GM23248 (cell line): ENCODE data around the gene IDH3A. TPM values are rescaled to one million over a fixed set of nuclear protein-coding genes. Genes with fewer than 3 reads are reported as not detected.

Source experiments
- DNase-seq: peaks from one replicate; pipeline ENCODE4 v3.0.0-alpha.2; 2015
- H2AFZ ChIP-seq: fragments of 200-600 bp; sonication (generic); 2 replicates; pipeline ENCODE4 v1.6.1; 2016; ENCODE audit warnings: antibody characterized with exemption
- H3F3A ChIP-seq: fragments of 200-600 bp; sonication (generic); 2 replicates; pipeline ENCODE4 v1.6.1; 2016; ENCODE audit warnings: mild to moderate bottlenecking, antibody characterized with exemption, mixed run types; ENCODE audit not compliant: insufficient read depth
- H3K27ac ChIP-seq: fragments of 200-600 bp; sonication (generic); 2 replicates; pipeline ENCODE4 v1.5.1; 2016; ENCODE audit warnings: mild to moderate bottlenecking
- H3K27me3 ChIP-seq: fragments of 200-600 bp; sonication (generic); replicated peaks from 2 replicates; pipeline ENCODE4 v1.6.1; 2016; ENCODE audit warnings: mild to moderate bottlenecking; ENCODE audit not compliant: insufficient read depth
- H3K36me3 ChIP-seq: fragments of 200-600 bp; sonication (generic); 2 replicates; pipeline ENCODE4 v1.6.1; 2016; ENCODE audit warnings: low read depth, mild to moderate bottlenecking
- H3K4me1 ChIP-seq: fragments of 200-600 bp; sonication (generic); 2 replicates; pipeline ENCODE4 v1.6.1; 2016; ENCODE audit warnings: mild to moderate bottlenecking; ENCODE audit not compliant: insufficient read depth
- H3K4me2 ChIP-seq: fragments of 200-600 bp; sonication (generic); one replicate; pipeline ENCODE4 v1.6.1; 2016; ENCODE audit warnings: mild to moderate bottlenecking; ENCODE audit not compliant: unreplicated experiment
- H3K4me3 ChIP-seq: fragments of 200-600 bp; sonication (generic); 2 replicates; pipeline ENCODE4 v1.5.1; 2016; ENCODE audit warnings: mild to moderate bottlenecking
- H3K79me2 ChIP-seq: fragments of 200-600 bp; sonication (generic); 2 replicates; pipeline ENCODE4 v1.6.1; 2016; ENCODE audit warnings: mild to moderate bottlenecking; ENCODE audit not compliant: insufficient read depth
- H3K9ac ChIP-seq: fragments of 200-600 bp; sonication (generic); 2 replicates; pipeline ENCODE4 v1.6.1; 2016; ENCODE audit warnings: mild to moderate bottlenecking
- H3K9me2 ChIP-seq: fragments of 200-600 bp; sonication (generic); 2 replicates; pipeline ENCODE4 v1.6.1; 2016; ENCODE audit warnings: mixed run types, mild to moderate bottlenecking, moderate library complexity; ENCODE audit not compliant: insufficient read depth
- H3K9me3 ChIP-seq: fragments of 200-600 bp; sonication (generic); one replicate; pipeline ENCODE4 v1.6.1; 2017; ENCODE audit warnings: low read depth
- H4K20me1 ChIP-seq: fragments of 200-600 bp; sonication (generic); 2 replicates; pipeline ENCODE4 v1.6.0; 2016; ENCODE audit not compliant: insufficient read depth
- EZH2 ChIP-seq: fragments of 200-600 bp; sonication (generic); IDR thresholded peaks from 2 replicates; pipeline ENCODE4 v1.6.1; 2018; ENCODE audit warnings: antibody characterized with exemption, mild to moderate bottlenecking; ENCODE audit not compliant: insufficient read depth, poor library complexity, severe bottlenecking
- EZH2phosphoT487 ChIP-seq: fragments of 200-600 bp; sonication (generic); IDR thresholded peaks from 2 replicates; pipeline ENCODE4 v1.6.1; 2018; ENCODE audit warnings: antibody characterized with exemption, moderate library complexity, mild to moderate bottlenecking, low read depth; ENCODE audit not compliant: insufficient read depth
- WGBS, 2 experiments: methylation state at CpG; one replicate each; pipeline ENCODE4 v1.1.6; 2015 to 2017; ENCODE audit warnings: low lambda C conversion rate in 2 of 2, low coverage in 1 of 2; ENCODE audit errors: missing lambda C conversion rate in 2 of 2; 5-methylcytosine and 5-hydroxymethylcytosine counted together
- in situ Hi-C: fragments of 300-500 bp; cut with MboI; formaldehyde crosslinking; loops from 2 replicates; pipeline ENCODE4 v1.15.0; 2020
- polyA plus RNA-seq: library from polyadenylated mRNA; unstranded; fragments of >200 nt; fragmentation: Nextera tagmentation; extraction: Ambion mirVana; gene quantifications from 2 replicates; pipeline ENCODE4 v1.2.1, GENCODE V29; 2016
- total RNA-seq: library from RNA; depleted of rRNA; stranded (reverse); fragments of >200 nt; shearing (Covaris generic); gene quantifications from 2 replicates; pipeline ENCODE4 v1.2.3, GENCODE V29; 2014; rRNA removed

Gene IDH3A
- total and polyA plus RNA-seq, 2 experiments from 2014 or later: 47.1 to 50.3 TPM

DNA sequence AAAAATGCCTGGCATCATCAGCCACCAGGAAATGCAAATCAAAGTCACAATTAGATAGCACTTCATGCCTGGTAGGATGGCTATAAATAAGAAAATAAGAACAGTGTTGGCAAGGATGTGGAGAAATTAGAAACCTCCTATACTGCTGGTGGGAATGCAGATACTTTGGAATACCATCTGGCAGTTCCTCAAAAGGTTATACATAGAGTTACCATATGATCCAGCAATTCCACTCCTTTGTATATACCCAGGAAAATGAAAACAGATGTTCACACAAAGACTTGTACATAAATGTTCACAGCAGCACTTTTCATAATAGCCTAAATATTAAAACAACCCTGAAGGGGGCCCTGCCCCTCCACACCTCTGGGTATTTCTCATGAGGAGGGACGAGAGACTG lies 71.6 kb downstream of the IDH3A start:
- no peaks in the 10 kb centered on the region; the same call in 1 of the 2 replicates for H3F3A ChIP-seq
- WGBS, 2 experiments: 38 to 69% methylated on average over 1 of the region's 1 CpG
- no peak for DNase-seq
- peaks cover 12% of the 10 kb centered on the region; the same call in 1 of the 2 replicates for H3K4me1 ChIP-seq
- no peaks in the 10 kb centered on the region for H3K36me3 ChIP-seq
- in situ Hi-C loops: no loop called here
- no peaks in the 10 kb centered on the region for H3K27me3 ChIP-seq
- H4K20me1 ChIP-seq: no peaks in the 10 kb centered on the region
- H3K4me3 ChIP-seq: no peak overlapping the region
- H3K9me3 ChIP-seq: no peaks in the 10 kb centered on the region
- no peak overlapping the region for H2AFZ ChIP-seq
- no peaks in the 10 kb centered on the region for H3K79me2 ChIP-seq
- no peak overlapping the region for H3K9ac ChIP-seq
- no peak overlapping the region for H3K4me2 ChIP-seq
- TF ChIP-seq EZH2phosphoT487: no peak
- no peak for TF ChIP-seq EZH2
- no peaks in the 10 kb centered on the region for H3K9me2 ChIP-seq
- H3K27ac ChIP-seq: no peak overlapping the region

Other genes with a start within 250 kb of the IDH3A start
- gene TBC1D2B, start 71.7 kb upstream of the IDH3A start, total RNA-seq: 40.5 and 42.0 TPM in 2 replicates
- gene TBC1D2B, start 71.7 kb upstream of the IDH3A start, polyA plus RNA-seq: 11.1 and 13.5 TPM in 2 replicates
- not detected in 2 replicates for gene SH2D7, start 56.8 kb upstream of the IDH3A start, total RNA-seq
- gene SH2D7, start 56.8 kb upstream of the IDH3A start, polyA plus RNA-seq: not detected in 2 replicates
- gene CIB2, start 17.9 kb upstream of the IDH3A start, total RNA-seq: 1.4 and 3.4 TPM in 2 replicates
- 2.3 and 2.9 TPM in 2 replicates for gene CIB2, start 17.9 kb upstream of the IDH3A start, polyA plus RNA-seq
- not detected in 2 replicates for gene ACSBG1, start 85.2 kb downstream of the IDH3A start, total RNA-seq
- gene ACSBG1, start 85.2 kb downstream of the IDH3A start, polyA plus RNA-seq: 0.03 and 0.04 TPM in 2 replicates
- gene DNAJA4, start 115.2 kb downstream of the IDH3A start, total RNA-seq: 0.43 and 2.7 TPM in 2 replicates
- 1.3 and 1.4 TPM in 2 replicates for gene DNAJA4, start 115.2 kb downstream of the IDH3A start, polyA plus RNA-seq
- 52.6 and 60.1 TPM in 2 replicates for gene SKIC8, start 150.2 kb downstream of the IDH3A start, total RNA-seq
- gene SKIC8, start 150.2 kb downstream of the IDH3A start, polyA plus RNA-seq: 70.6 and 77.7 TPM in 2 replicates
- gene CRABP1, start 191.0 kb downstream of the IDH3A start, total RNA-seq: not detected in 2 replicates
- not detected in 2 replicates for gene CRABP1, start 191.0 kb downstream of the IDH3A start, polyA plus RNA-seq